Measurements from ENCODE around the gene SIGLEC10. TPM values are rescaled to one million over a fixed set of nuclear protein-coding genes. Genes with fewer than 3 reads are reported as not detected.

SIGLEC10 gene
- total RNA-seq, 4 donors from 2014 or later = 2.1 to 21.9 (median 7.3) TPM

DNA sequence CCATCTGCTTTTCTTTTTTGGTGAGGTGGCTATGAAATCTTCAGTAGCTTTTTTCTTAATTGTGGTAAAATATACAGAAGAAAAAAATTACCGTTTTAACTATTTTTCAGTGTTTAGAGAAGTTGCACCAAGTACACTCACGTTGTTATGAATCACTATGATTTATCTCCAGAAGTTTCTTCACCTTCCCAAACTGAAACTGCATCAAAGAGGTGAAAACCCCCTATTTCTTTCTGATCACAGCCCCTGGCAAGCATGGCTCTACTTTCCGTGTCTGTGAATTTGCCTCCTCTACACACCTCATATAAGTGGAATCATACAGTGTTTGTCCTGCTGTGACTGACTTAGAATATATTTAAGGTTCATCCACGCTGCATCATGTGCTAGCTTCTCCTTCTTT, 15.6 kb upstream of the SIGLEC10 start:
- no peak for TF ChIP-seq EP300 (IDR thresholded peaks at IDR 0.05)
- no peak for TF ChIP-seq CTCF (IDR thresholded peaks at IDR 0.05)
- TF ChIP-seq POLR2A (IDR thresholded peaks at IDR 0.05) = no peak
- no peaks in the 10 kb centered on the region for H3K4me1 ChIP-seq
- H3K27me3 ChIP-seq = peaks cover 0 to 6% of the 10 kb centered on the region in 2 donors
- no peak overlapping the region for H3K4me3 ChIP-seq
- 51 to 66% methylated on average over 4 of the region's 4 CpGs for WGBS, 2 donors
- H3K36me3 ChIP-seq = no peaks in the 10 kb centered on the region
- no peak overlapping the region for H3K27ac ChIP-seq
- no peak for DNase-seq (ENCODE audit: low spot score in 2 of 2)
- H3K9me3 ChIP-seq = no peaks in the 10 kb centered on the region

- Histone ChIP-seq H3K4me3 (no peak overlapping the region), H3K4me1 (no peaks in the 10 kb centered on the region), H3K9me3 (no peaks in the 10 kb centered on the region), H3K27me3 (no peaks in the 10 kb centered on the region), H3K36me3 (no peaks in the 10 kb centered on the region), H3K27ac (no peak overlapping the region)
- TF ChIP-seq EP300 (IDR thresholded peaks at IDR 0.05) (peak; percentile 40 to 56), POLR2A (IDR thresholded peaks at IDR 0.05) (no peak)
- 51 to 65% methylated on average over 3 of the region's 3 CpGs for WGBS, 2 donors
- DNase-seq (ENCODE audit: low spot score in 2 of 2) = no peak
Observed at GRCh38 chr19:51431124-51431523, 13.7 kb upstream of the SIGLEC10 start.

DNA sequence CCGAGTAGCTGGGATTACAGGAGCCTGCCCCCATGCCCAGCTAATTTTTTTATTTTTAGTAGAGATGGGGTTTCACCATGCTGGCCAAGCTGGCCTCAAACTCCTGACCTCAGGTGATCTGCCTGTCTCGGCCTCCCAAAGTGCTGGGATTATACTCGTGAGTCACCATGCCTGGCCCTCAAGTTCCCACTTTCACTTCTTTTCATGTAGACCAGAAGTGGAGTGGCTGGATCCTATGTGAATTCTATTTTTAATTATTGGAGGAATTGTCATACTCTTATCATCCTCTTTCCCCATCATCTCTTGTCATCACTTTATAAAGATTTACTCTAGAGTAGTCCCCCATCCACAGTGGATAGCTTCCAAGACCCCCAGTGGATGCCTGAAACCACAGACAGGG, 12.8 kb upstream of the SIGLEC10 start:
- WGBS, 2 donors = 45 to 58% methylated on average over 3 of the region's 3 CpGs
- H3K9me3 ChIP-seq = no peaks in the 10 kb centered on the region
- no peak for DNase-seq (ENCODE audit: low spot score in 2 of 2)

GRCh38 chr19:51427201-51427600, 9.8 kb upstream of the SIGLEC10 start:
- Histone ChIP-seq H3K27me3 (peaks cover 0 to 6% of the 10 kb centered on the region in 2 donors), H3K4me3 (no peak overlapping the region), H3K27ac (no peak overlapping the region), H3K9me3 (no peaks in the 10 kb centered on the region), H3K36me3 (no peaks in the 10 kb centered on the region), H3K4me1 (no peaks in the 10 kb centered on the region)
- TF ChIP-seq POLR2A (IDR thresholded peaks at IDR 0.05) (no peak), EP300 (IDR thresholded peaks at IDR 0.05) (no peak), CTCF (IDR thresholded peaks at IDR 0.05) (no peak)
- 54 to 57% methylated on average over 3 of the region's 3 CpGs for WGBS, 2 donors
- DNase-seq (ENCODE audit: low spot score in 2 of 2) = no peak

More for the DNA sequence above, 12.8 kb upstream of the SIGLEC10 start:
- Histone ChIP-seq H3K27me3 (no peaks in the 10 kb centered on the region), H3K4me3 (no peak overlapping the region), H3K36me3 (no peaks in the 10 kb centered on the region), H3K4me1 (no peaks in the 10 kb centered on the region), H3K27ac (no peak overlapping the region)
- TF ChIP-seq CTCF (IDR thresholded peaks at IDR 0.05) (no peak), POLR2A (IDR thresholded peaks at IDR 0.05) (no peak), EP300 (IDR thresholded peaks at IDR 0.05) (no peak)

DNA sequence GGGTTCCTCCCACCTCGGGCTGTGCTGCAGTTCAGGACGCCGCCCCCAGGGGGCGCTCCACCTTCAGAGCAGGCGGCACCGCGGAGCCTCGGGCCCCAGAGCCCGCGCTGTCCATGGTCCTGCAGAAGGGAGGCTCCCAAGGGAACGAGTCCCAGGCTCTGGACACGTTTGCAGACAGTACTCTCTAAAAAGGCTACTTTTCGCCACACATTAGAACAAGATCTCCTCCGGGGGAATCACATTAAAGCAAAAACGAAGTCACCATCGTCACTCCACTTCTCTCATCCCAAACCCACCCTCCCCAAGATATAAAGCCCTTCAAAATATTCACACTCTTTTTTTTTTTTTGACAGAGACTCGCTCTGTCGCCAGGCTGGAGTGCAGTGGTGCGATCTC, 4.6 kb upstream of the SIGLEC10 start:
- peak; percentile 56 to 77 for DNase-seq (ENCODE audit: low spot score in 2 of 2)
- peak; percentile 65 to 91 (median 76) for TF ChIP-seq CTCF (IDR thresholded peaks at IDR 0.05)
- no peak for TF ChIP-seq EP300 (IDR thresholded peaks at IDR 0.05)

More for the DNA sequence above, 4.6 kb upstream of the SIGLEC10 start:
- Histone ChIP-seq H3K27me3 (peaks cover 0 to 22% of the 10 kb centered on the region in 2 donors), H3K36me3 (no peaks in the 10 kb centered on the region), H3K9me3 (no peaks in the 10 kb centered on the region), H3K4me1 (no peaks in the 10 kb centered on the region), H3K27ac (no peak overlapping the region), H3K4me3 (no peak overlapping the region)
- WGBS, 2 donors = 6 to 11% methylated on average over 19 of the region's 19 CpGs

Data from tibial nerve (tissue), 4 donors.